Thyroid gland (tissue), 4 donors: ENCODE results near the gene FCN3. TPM values are rescaled to one million over a fixed set of nuclear protein-coding genes. Genes with fewer than 3 reads are reported as not detected.

ENCODE experiments used
- DNase-seq, 2 donors: peaks; one replicate each; pipeline ENCODE4 v3.0.0-alpha.2; 2019
- H3K27ac ChIP-seq, 3 donors: fragments of 200-600 bp; sonication (generic); 1 replicate in 2 of 3; 2 replicates in 1 of 3; pipeline ENCODE4 v1.5.1; 2016 to 2019; ENCODE audit warnings: mild to moderate bottlenecking in 1 of 3, moderate library complexity in 1 of 3
- H3K27me3 ChIP-seq: fragments of 200-600 bp; sonication (generic); one replicate; pipeline ENCODE4 v1.5.1; 2019
- H3K36me3 ChIP-seq, 2 donors: fragments of 200-600 bp; sonication (generic); one replicate each; pipeline ENCODE4 v1.5.1; 2016 to 2019
- H3K4me1 ChIP-seq, 2 donors: fragments of 200-600 bp; sonication (generic); one replicate each; pipeline ENCODE4 v1.5.1; 2017 to 2019
- H3K4me3 ChIP-seq, 3 donors: fragments of 200-600 bp; sonication (generic); replicated peaks in 1 of 3; 1 replicate in 2 of 3; 2 replicates in 1 of 3; pipeline ENCODE4 v1.5.1; 2016; ENCODE audit warnings: mild to moderate bottlenecking in 1 of 3
- H3K9me3 ChIP-seq: fragments of 200-600 bp; sonication (generic); one replicate; pipeline ENCODE4 v1.5.1; 2017
- CTCF ChIP-seq, 6 experiments: fragments of 200-600 bp in 3 of 6; fragments of 450-650 bp in 3 of 6; sonication (generic) in 3 of 6; IDR thresholded peaks; one replicate each; pipeline ENCODE4 v1.5.1; 2016 to 2019; ENCODE audit warnings: antibody characterized with exemption in 6 of 6, mild to moderate bottlenecking in 2 of 6, inconsistent platforms in 1 of 6, moderate library complexity in 1 of 6
- POLR2A ChIP-seq, 2 donors: fragments of 450-650 bp; IDR thresholded peaks; one replicate each; pipeline ENCODE4 v1.6.1; 2017; ENCODE audit warnings: antibody characterized with exemption in 2 of 2, mild to moderate bottlenecking in 2 of 2, moderate library complexity in 1 of 2
- WGBS, 2 donors: methylation state at CpG; one replicate each; pipeline ENCODE4 v1.1.5; 2017; 5-methylcytosine and 5-hydroxymethylcytosine counted together
- intact Hi-C: fragments of 100-400 bp; cut with DNase I; formaldehyde crosslinking; loops from one replicate; pipeline ENCODE4 v1.15.1; 2023
- total RNA-seq, 4 donors: library from RNA; depleted of rRNA; stranded (reverse); fragments of >200 nt; gene quantifications; one replicate each; pipeline ENCODE4 v1.2.3, GENCODE V29; 2016

The FCN3 gene
- total RNA-seq, 4 donors from 2014 or later = 7.4 to 33.4 (median 10.7) TPM

GRCh38 chr1:27349784-27350662 lies 24.6 kb downstream of the FCN3 start:
- no peak for TF ChIP-seq CTCF (IDR thresholded peaks at IDR 0.05)
- TF ChIP-seq POLR2A (IDR thresholded peaks at IDR 0.05) = peak in 1 of 2 donors; percentile 7
- DNase-seq = peak; percentile 76 to 79
- WGBS, 2 donors = 45 to 54% methylated on average over 29 to 33 of the region's 84 CpGs
- H3K36me3 ChIP-seq = peaks cover 0 to 2% of the 10 kb centered on the region in 2 donors
- H3K4me3 ChIP-seq = peak overlapping the region in 1 of 3 donors; percentile 31
- no peak overlapping the region for H3K27ac ChIP-seq
- H3K9me3 ChIP-seq = no peaks in the 10 kb centered on the region
- H3K4me1 ChIP-seq = peaks cover 19 to 29% of the 10 kb centered on the region in 2 donors
- H3K27me3 ChIP-seq = no peaks in the 10 kb centered on the region
- intact Hi-C loops = no loop called here

GRCh38 chr1:27348861-27349783 lies 25.5 kb downstream of the FCN3 start:
- H3K4me3 ChIP-seq = peak overlapping the region in 1 of 3 donors; percentile 31

GRCh38 chr1:27346991-27347624 lies 27.5 kb downstream of the FCN3 start:
- intact Hi-C loops = no loop called here
- H3K9me3 ChIP-seq = no peaks in the 10 kb centered on the region
- H3K27ac ChIP-seq = no peak overlapping the region
- H3K27me3 ChIP-seq = no peaks in the 10 kb centered on the region
- peaks cover 25 to 43% of the 10 kb centered on the region in 2 donors for H3K4me1 ChIP-seq
- no peak overlapping the region for H3K4me3 ChIP-seq
- DNase-seq = no peak
- 91 to 98% methylated on average over 4 to 7 of the region's 14 CpGs for WGBS, 2 donors
- TF ChIP-seq POLR2A (IDR thresholded peaks at IDR 0.05) = no peak
- TF ChIP-seq CTCF (IDR thresholded peaks at IDR 0.05) = no peak
- no peaks in the 10 kb centered on the region for H3K36me3 ChIP-seq

More at GRCh38 chr1:27348861-27349783, 25.5 kb downstream of the FCN3 start:
- intact Hi-C loops = no loop called here
- no peaks in the 10 kb centered on the region for H3K9me3 ChIP-seq
- H3K27me3 ChIP-seq = no peaks in the 10 kb centered on the region
- DNase-seq = peak; percentile 77 to 79
- no peaks in the 10 kb centered on the region for H3K36me3 ChIP-seq
- 38 to 44% methylated on average over 16 to 29 of the region's 51 CpGs for WGBS, 2 donors
- H3K27ac ChIP-seq = no peak overlapping the region
- peaks cover 19 to 29% of the 10 kb centered on the region in 2 donors for H3K4me1 ChIP-seq
- TF ChIP-seq POLR2A (IDR thresholded peaks at IDR 0.05) = no peak
- no peak for TF ChIP-seq CTCF (IDR thresholded peaks at IDR 0.05)

GRCh38 chr1:27346357-27346756 lies 28.3 kb downstream of the FCN3 start:
- Histone ChIP-seq H3K4me3 (no peak overlapping the region), H3K27me3 (no peaks in the 10 kb centered on the region), H3K9me3 (no peaks in the 10 kb centered on the region), H3K27ac (no peak overlapping the region), H3K4me1 (peaks cover 32 to 48% of the 10 kb centered on the region in 2 donors), H3K36me3 (no peaks in the 10 kb centered on the region)
- 94% methylated on average over 8 of the region's 8 CpGs for WGBS, 2 donors
- TF ChIP-seq CTCF (IDR thresholded peaks at IDR 0.05) (no peak), POLR2A (IDR thresholded peaks at IDR 0.05) (no peak)
- no peak for DNase-seq
- intact Hi-C loops = no loop called here
